ENCODE data around the gene UNC5B. TPM values are rescaled to one million over a fixed set of nuclear protein-coding genes. Genes with fewer than 3 reads are reported as not detected.

The UNC5B gene
- under 1 TPM; 0.07 TPM for total RNA-seq

DNA sequence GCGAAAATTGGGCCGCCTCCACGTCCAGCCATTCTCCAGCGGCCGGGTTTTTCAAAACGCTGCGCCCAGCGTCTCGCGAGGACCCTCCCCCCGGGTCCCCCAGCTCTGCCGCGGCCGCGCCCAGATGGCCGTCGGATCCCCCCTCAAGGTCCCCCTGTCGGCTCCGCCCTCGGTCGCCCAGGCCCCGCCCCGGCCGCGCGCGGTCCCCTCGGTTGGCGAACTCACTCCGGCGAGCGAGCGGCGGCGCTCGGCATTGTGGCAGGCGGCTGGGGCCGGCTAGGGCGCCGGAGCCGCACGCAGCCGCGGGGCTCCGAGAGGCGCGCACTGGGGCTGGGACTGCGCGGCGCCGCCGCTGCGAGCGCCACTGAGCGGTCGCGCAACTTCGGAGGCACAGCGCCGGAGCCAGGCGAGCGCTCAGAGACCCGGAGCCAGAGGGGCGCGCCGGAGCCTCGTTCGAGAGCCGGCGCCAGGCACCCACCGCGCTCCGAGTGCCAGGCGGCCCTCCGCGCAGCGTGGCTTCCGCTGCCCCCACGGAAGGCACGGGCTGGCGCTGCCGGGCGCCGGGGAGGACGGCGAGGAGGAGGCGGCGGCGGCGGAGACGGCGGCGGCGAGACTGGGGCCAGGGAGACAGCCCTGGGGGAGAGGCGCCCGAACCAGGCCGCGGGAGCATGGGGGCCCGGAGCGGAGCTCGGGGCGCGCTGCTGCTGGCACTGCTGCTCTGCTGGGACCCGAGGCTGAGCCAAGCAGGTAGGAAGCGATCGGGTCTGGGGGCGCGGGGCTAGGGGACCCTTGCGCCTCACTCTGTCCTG lies at the start of gene UNC5B:
TSS of gene UNC5B (plus strand) at position 253 of the 809 bp plus-strand sequence. CDS start at position 669, 416 bp downstream.
- peaks cover 14% of the 10 kb centered on the region for H3K4me1 Mint-ChIP-seq (ENCODE audit: low read depth)
- no peak within 1 kb of the TSS for H3K27ac Mint-ChIP-seq
- DNase-seq (peak; percentile 65), ATAC-seq (peak; percentile 85)
- POLR2A ChIA-PET = no interaction called here
- CTCF ChIA-PET = no interaction called here
- H3K27me3 Mint-ChIP-seq = peaks cover 71% of the 10 kb centered on the region
- H3K4me3 Mint-ChIP-seq = peak within 1 kb of the TSS; percentile 52
- no peaks in the 10 kb centered on the region for H3K36me3 Mint-ChIP-seq (ENCODE audit: low read depth)
- intact Hi-C loops (cut with micrococcal nuclease) = no loop called here
- H3K9me3 Mint-ChIP-seq = no peaks in the 10 kb centered on the region
- TF ChIP-seq CTCF (IDR thresholded peaks at IDR 0.05) = no peak

- no peaks in the 10 kb centered on the region for H3K36me3 Mint-ChIP-seq (ENCODE audit: low read depth)
Observed at GRCh38 chr10:71173466-71173865, 38.9 kb upstream of the UNC5B start.

GRCh38 chr10:71176661-71177060 lies 35.7 kb upstream of the UNC5B start:
- no peak for DNase-seq
- Mint-ChIP-seq H3K4me1 (ENCODE audit: low read depth) (no peaks in the 10 kb centered on the region), H3K36me3 (ENCODE audit: low read depth) (no peaks in the 10 kb centered on the region), H3K4me3 (no peak overlapping the region), H3K9me3 (no peaks in the 10 kb centered on the region), H3K27ac (no peak overlapping the region), H3K27me3 (no peaks in the 10 kb centered on the region)
- intact Hi-C loops (cut with micrococcal nuclease) = no loop called here
- POLR2A ChIA-PET = interaction anchor here (0.6 to 1.0 kb wide), 2 partner anchors 10 to 26 kb away, joined by 3 to 4 read pairs; no protein-coding TSS in a partner anchor
- CTCF ChIA-PET = no interaction called here
- no peak for TF ChIP-seq CTCF (IDR thresholded peaks at IDR 0.05)
- ATAC-seq = no peak

More at GRCh38 chr10:71173466-71173865, 38.9 kb upstream of the UNC5B start:
- ATAC-seq = no peak
- no peaks in the 10 kb centered on the region for H3K4me1 Mint-ChIP-seq (ENCODE audit: low read depth)
- no peak for DNase-seq
- ChIA-PET POLR2A (no interaction called here), CTCF (interaction anchor here (1.5 kb wide), 1 partner anchor 270 kb away, joined by 5 read pairs; no protein-coding TSS in a partner anchor)
- no peak for TF ChIP-seq CTCF (IDR thresholded peaks at IDR 0.05)
- intact Hi-C loops (cut with micrococcal nuclease) = no loop called here
- H3K9me3 Mint-ChIP-seq = no peaks in the 10 kb centered on the region
- H3K27ac Mint-ChIP-seq = no peak overlapping the region
- H3K27me3 Mint-ChIP-seq = no peaks in the 10 kb centered on the region
- H3K4me3 Mint-ChIP-seq = no peak overlapping the region

GRCh38 chr10:71177651-71178199 lies 34.6 kb upstream of the UNC5B start:
- H3K4me3 Mint-ChIP-seq = no peak overlapping the region
- ATAC-seq (no peak), DNase-seq (no peak)
- intact Hi-C loops (cut with micrococcal nuclease) = no loop called here
- H3K9me3 Mint-ChIP-seq = no peaks in the 10 kb centered on the region
- no peaks in the 10 kb centered on the region for H3K27me3 Mint-ChIP-seq
- CTCF ChIA-PET = no interaction called here
- no peaks in the 10 kb centered on the region for H3K36me3 Mint-ChIP-seq (ENCODE audit: low read depth)
- no peak for TF ChIP-seq CTCF (IDR thresholded peaks at IDR 0.05)
- H3K4me1 Mint-ChIP-seq (ENCODE audit: low read depth) = no peaks in the 10 kb centered on the region
- POLR2A ChIA-PET = no interaction called here
- H3K27ac Mint-ChIP-seq = no peak overlapping the region

- ATAC-seq (no peak), DNase-seq (no peak)
- Mint-ChIP-seq H3K27ac (no peak overlapping the region), H3K36me3 (ENCODE audit: low read depth) (no peaks in the 10 kb centered on the region), H3K4me1 (ENCODE audit: low read depth) (no peaks in the 10 kb centered on the region), H3K4me3 (no peak overlapping the region), H3K9me3 (no peaks in the 10 kb centered on the region), H3K27me3 (no peaks in the 10 kb centered on the region)
- no peak for TF ChIP-seq CTCF (IDR thresholded peaks at IDR 0.05)
- POLR2A ChIA-PET = no interaction called here
- CTCF ChIA-PET = no interaction called here
- intact Hi-C loops (cut with micrococcal nuclease) = no loop called here
Observed at GRCh38 chr10:71178880-71179279, 33.5 kb upstream of the UNC5B start.
